Liver (tissue), 9 donors: ENCODE results near the gene ADARB1. TPM values are rescaled to one million over a fixed set of nuclear protein-coding genes. Genes with fewer than 3 reads are reported as not detected.

Source experiments
- DNase-seq: peaks from one replicate; pipeline ENCODE4 v3.0.0-alpha.2; 2017; ENCODE audit warnings: low spot score
- H3K27ac ChIP-seq, 2 donors: one replicate each; pipeline ENCODE4 v1.7.0; 2013; ENCODE audit warnings: inconsistent platforms in 2 of 2, low read length in 2 of 2, control low read depth in 1 of 2, low read depth in 1 of 2, mild to moderate bottlenecking in 1 of 2
- H3K27me3 ChIP-seq, 4 donors: one replicate each; pipeline versions ENCODE4 v1.6.1 to v1.7.0; 2013; ENCODE audit warnings: low read length in 3 of 4, inconsistent platforms in 1 of 4, mild to moderate bottlenecking in 1 of 4, moderate library complexity in 1 of 4; ENCODE audit not compliant: control insufficient read depth in 4 of 4, insufficient read depth in 4 of 4
- H3K36me3 ChIP-seq, 4 donors: one replicate each; pipeline versions ENCODE4 v1.6.1 to v1.7.0; 2013; ENCODE audit warnings: low read length in 3 of 4, mild to moderate bottlenecking in 3 of 4, low read depth in 1 of 4, moderate library complexity in 1 of 4; ENCODE audit not compliant: control insufficient read depth in 4 of 4, insufficient read depth in 3 of 4
- H3K4me1 ChIP-seq, 4 donors: one replicate each; pipeline versions ENCODE4 v1.6.1 to v1.7.0; 2013; ENCODE audit warnings: low read length in 3 of 4, mild to moderate bottlenecking in 3 of 4, moderate library complexity in 1 of 4; ENCODE audit not compliant: control insufficient read depth in 4 of 4, insufficient read depth in 4 of 4
- H3K4me3 ChIP-seq, 3 donors: one replicate each; pipeline versions ENCODE4 v1.6.1 to v1.7.0; 2013; ENCODE audit warnings: low read length in 3 of 3, control low read depth in 1 of 3, low read depth in 1 of 3, mild to moderate bottlenecking in 1 of 3
- H3K9ac ChIP-seq, 2 donors: one replicate each; pipeline ENCODE4 v1.7.0; 2013; ENCODE audit warnings: low read length in 2 of 2, mild to moderate bottlenecking in 2 of 2, moderate library complexity in 2 of 2, control low read depth in 1 of 2, low read depth in 1 of 2
- H3K9me3 ChIP-seq, 4 donors: one replicate each; pipeline versions ENCODE4 v1.6.1 to v1.7.0; 2013; ENCODE audit warnings: low read length in 3 of 4; ENCODE audit not compliant: control insufficient read depth in 4 of 4
- EGR1 ChIP-seq, 2 donors: IDR thresholded peaks; 2 replicates each; pipeline ENCODE4 v1.6.1; 2016 to 2018; ENCODE audit warnings: antibody characterized with exemption in 2 of 2, low read depth in 2 of 2
- FOXA2 ChIP-seq: IDR thresholded peaks from 2 replicates; pipeline ENCODE4 v1.6.1; 2016; ENCODE audit warnings: antibody characterized with exemption
- HNF4G ChIP-seq: IDR thresholded peaks from 2 replicates; pipeline ENCODE4 v1.6.1; 2016; ENCODE audit warnings: antibody characterized with exemption
- JUND ChIP-seq, 2 donors: IDR thresholded peaks; 2 replicates each; pipeline ENCODE4 v1.6.1; 2016; ENCODE audit warnings: antibody characterized with exemption in 2 of 2
- RAD21 ChIP-seq, 2 donors: IDR thresholded peaks; 2 replicates each; pipeline ENCODE4 v1.6.1; 2016; ENCODE audit warnings: antibody characterized with exemption in 2 of 2, mild to moderate bottlenecking in 2 of 2
- RXRA ChIP-seq, 2 donors: IDR thresholded peaks; 2 replicates each; pipeline ENCODE4 v1.6.1; 2017 to 2018; ENCODE audit warnings: antibody characterized with exemption in 2 of 2, mild to moderate bottlenecking in 1 of 2
- YY1 ChIP-seq: IDR thresholded peaks from 2 replicates; pipeline ENCODE4 v1.6.1; 2016; ENCODE audit warnings: antibody characterized with exemption, mild to moderate bottlenecking
- ZBTB33 ChIP-seq: IDR thresholded peaks from 2 replicates; pipeline ENCODE4 v1.6.1; 2016; ENCODE audit warnings: antibody characterized with exemption
- WGBS: extraction: QIAGEN DNeasy Blood & Tissue Kit; methylation state at CpG from one replicate; pipeline ENCODE4 v1.1.7; 2013; 5-methylcytosine and 5-hydroxymethylcytosine counted together
- polyA plus RNA-seq, 2 donors: library from polyadenylated mRNA; stranded (reverse) in 1 of 2; unstranded in 1 of 2; fragments of 200-250 nt in 1 of 2; fragments of >200 nt in 1 of 2; fragmentation: Nextera tagmentation in 1 of 2; extraction: Ambion mirVana in 1 of 2; gene quantifications; one replicate each; pipeline versions ENCODE4 v1.2.1 to v1.2.3, GENCODE V29; 2013 to 2015
- total RNA-seq, 2 donors: library from RNA; depleted of rRNA; stranded (reverse); fragments of >200 nt; gene quantifications; one replicate each; pipeline ENCODE4 v1.2.3, GENCODE V29; 2014
- TF ChIP-seq, protein P1 (sequence below): IDR thresholded peaks from 2 replicates; pipeline ENCODE4 v1.6.1; 2016; ENCODE audit warnings: antibody characterized with exemption
- TF ChIP-seq, protein P2 (sequence below): fragments of 150-350 bp; IDR thresholded peaks from 2 replicates; pipeline ENCODE4 v1.5.1; 2017; ENCODE audit warnings: improper control_type of control experiment, low read depth, low read length; ENCODE audit not compliant: missing input control
- donor health status: healthy.
- donor health status: healthy.
- donor health status: healthy.
- donor health status: healthy.
- donor health status: healthy.

Gene ADARB1
- total and polyA plus RNA-seq, 4 donors, result 1.6 to 7.8 (median 2.9) TPM

- no peak for DNase-seq
- Histone ChIP-seq H3K9ac (no peak overlapping the region), H3K4me3 (no peak overlapping the region), H3K27ac (no peak overlapping the region), H3K9me3 (no peaks in the 10 kb centered on the region), H3K27me3 (no peaks in the 10 kb centered on the region), H3K36me3 (no peaks in the 10 kb centered on the region), H3K4me1 (no peaks in the 10 kb centered on the region)
- 78% methylated on average over 7 of the region's 7 CpGs for WGBS
- TF ChIP-seq EGR1 (IDR thresholded peaks at IDR 0.05; ENCODE audit: low read depth in 2 of 2), result no peak
- TF ChIP-seq RAD21 (IDR thresholded peaks at IDR 0.05), result no peak
- TF ChIP-seq, protein P1, sequence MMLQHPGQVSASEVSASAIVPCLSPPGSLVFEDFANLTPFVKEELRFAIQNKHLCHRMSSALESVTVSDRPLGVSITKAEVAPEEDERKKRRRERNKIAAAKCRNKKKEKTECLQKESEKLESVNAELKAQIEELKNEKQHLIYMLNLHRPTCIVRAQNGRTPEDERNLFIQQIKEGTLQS, result no peak
- no peak for TF ChIP-seq RXRA (IDR thresholded peaks at IDR 0.05)
- TF ChIP-seq HNF4G, result no peak
Observed at GRCh38 chr21:45094412-45094811, 20.0 kb downstream of the ADARB1 start.

- H3K4me3 ChIP-seq, result no peak overlapping the region
Observed at GRCh38 chr21:45095505-45095904, 21.1 kb downstream of the ADARB1 start.

More at GRCh38 chr21:45095505-45095904, 21.1 kb downstream of the ADARB1 start:
- Histone ChIP-seq H3K4me1 (no peaks in the 10 kb centered on the region), H3K27me3 (no peaks in the 10 kb centered on the region), H3K9ac (no peak overlapping the region), H3K27ac (no peak overlapping the region), H3K9me3 (no peaks in the 10 kb centered on the region), H3K36me3 (no peaks in the 10 kb centered on the region)
- TF ChIP-seq RXRA (IDR thresholded peaks at IDR 0.05), result no peak
- TF ChIP-seq, protein P2, sequence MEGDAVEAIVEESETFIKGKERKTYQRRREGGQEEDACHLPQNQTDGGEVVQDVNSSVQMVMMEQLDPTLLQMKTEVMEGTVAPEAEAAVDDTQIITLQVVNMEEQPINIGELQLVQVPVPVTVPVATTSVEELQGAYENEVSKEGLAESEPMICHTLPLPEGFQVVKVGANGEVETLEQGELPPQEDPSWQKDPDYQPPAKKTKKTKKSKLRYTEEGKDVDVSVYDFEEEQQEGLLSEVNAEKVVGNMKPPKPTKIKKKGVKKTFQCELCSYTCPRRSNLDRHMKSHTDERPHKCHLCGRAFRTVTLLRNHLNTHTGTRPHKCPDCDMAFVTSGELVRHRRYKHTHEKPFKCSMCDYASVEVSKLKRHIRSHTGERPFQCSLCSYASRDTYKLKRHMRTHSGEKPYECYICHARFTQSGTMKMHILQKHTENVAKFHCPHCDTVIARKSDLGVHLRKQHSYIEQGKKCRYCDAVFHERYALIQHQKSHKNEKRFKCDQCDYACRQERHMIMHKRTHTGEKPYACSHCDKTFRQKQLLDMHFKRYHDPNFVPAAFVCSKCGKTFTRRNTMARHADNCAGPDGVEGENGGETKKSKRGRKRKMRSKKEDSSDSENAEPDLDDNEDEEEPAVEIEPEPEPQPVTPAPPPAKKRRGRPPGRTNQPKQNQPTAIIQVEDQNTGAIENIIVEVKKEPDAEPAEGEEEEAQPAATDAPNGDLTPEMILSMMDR, result no peak
- no peak for TF ChIP-seq FOXA2
- no peak for TF ChIP-seq EGR1 (IDR thresholded peaks at IDR 0.05; ENCODE audit: low read depth in 2 of 2)
- no peak for TF ChIP-seq HNF4G
- TF ChIP-seq, protein P1, result no peak
- TF ChIP-seq RAD21 (IDR thresholded peaks at IDR 0.05), result no peak
- no peak for TF ChIP-seq YY1
- TF ChIP-seq JUND (IDR thresholded peaks at IDR 0.05), result no peak
- TF ChIP-seq ZBTB33, result no peak
- DNase-seq, result no peak
- 86% methylated on average over 11 of the region's 11 CpGs for WGBS
